CD4-positive, alpha-beta T cell treated with Interleukin-6 for 4 hours (primary cell): ENCODE data around the gene EIPR1.

ENCODE experiments used
- DNase-seq: peaks from one replicate; pipeline ENCODE4 v3.0.0-alpha.2; 2020; ENCODE audit warnings: mixed read lengths

The EIPR1 gene

DNA sequence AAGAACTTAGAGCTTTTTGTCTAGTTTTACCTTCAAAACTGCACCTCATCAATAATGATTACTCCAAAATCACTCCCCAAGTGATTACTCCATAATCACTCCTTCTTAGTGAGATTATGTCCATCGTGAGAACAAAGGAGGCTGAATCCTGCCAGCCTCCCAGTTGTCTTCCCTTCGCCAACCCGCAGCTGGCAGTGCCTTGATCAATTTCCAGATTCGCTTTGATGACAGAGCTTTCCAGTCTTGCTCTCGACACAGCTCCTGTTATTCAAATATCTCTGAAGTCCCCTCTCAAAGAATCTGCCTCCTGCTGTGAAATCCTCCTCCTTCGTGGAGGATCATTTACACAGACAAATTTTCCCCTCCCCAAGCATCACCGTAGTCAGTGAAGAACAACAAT, 237.7 kb downstream of the EIPR1 start:
- DNase-seq: no peak
